ENCODE measurements around the gene ANKS1B.

The ANKS1B gene

GRCh38 chr12:99267038-99267437 is 717.7 kb downstream of the ANKS1B start:
- no peak for TF ChIP-seq CTCF (IDR thresholded peaks at IDR 0.05; ENCODE audit: borderline replicate concordance, control extremely low read depth, extremely low read depth, insufficient read depth, missing control alignments)
- no peak for DNase-seq (ENCODE audit: low spot score)
- in situ Hi-C loops (cut with MboI; ENCODE audit: low sequenced_read_pairs, unreplicated experiment): no loop called here

- DNase-seq (ENCODE audit: low spot score): no peak
- in situ Hi-C loops (cut with MboI; ENCODE audit: low sequenced_read_pairs, unreplicated experiment): no loop called here
Observed at GRCh38 chr12:99265648-99266047, 719.1 kb downstream of the ANKS1B start.

GRCh38 chr12:99261256-99261655 is 723.5 kb downstream of the ANKS1B start:
- in situ Hi-C loops (cut with MboI; ENCODE audit: low sequenced_read_pairs, unreplicated experiment): no loop called here
- DNase-seq (ENCODE audit: low spot score): no peak
- no peak for TF ChIP-seq CTCF (IDR thresholded peaks at IDR 0.05; ENCODE audit: borderline replicate concordance, control extremely low read depth, extremely low read depth, insufficient read depth, missing control alignments)

More at GRCh38 chr12:99265648-99266047, 719.1 kb downstream of the ANKS1B start:
- no peak for TF ChIP-seq CTCF (IDR thresholded peaks at IDR 0.05; ENCODE audit: borderline replicate concordance, control extremely low read depth, extremely low read depth, insufficient read depth, missing control alignments)

- in situ Hi-C loops (cut with MboI; ENCODE audit: low sequenced_read_pairs, unreplicated experiment): no loop called here
- no peak for DNase-seq (ENCODE audit: low spot score)
- no peak for TF ChIP-seq CTCF (IDR thresholded peaks at IDR 0.05; ENCODE audit: borderline replicate concordance, control extremely low read depth, extremely low read depth, insufficient read depth, missing control alignments)
Observed at GRCh38 chr12:99260456-99260996, 724.2 kb downstream of the ANKS1B start.

GRCh38 chr12:99259040-99259934 is 725.4 kb downstream of the ANKS1B start:
- DNase-seq (ENCODE audit: low spot score): no peak
- no peak for TF ChIP-seq CTCF (IDR thresholded peaks at IDR 0.05; ENCODE audit: borderline replicate concordance, control extremely low read depth, extremely low read depth, insufficient read depth, missing control alignments)
- in situ Hi-C loops (cut with MboI; ENCODE audit: low sequenced_read_pairs, unreplicated experiment): no loop called here

GRCh38 chr12:99257672-99258071 is 727.1 kb downstream of the ANKS1B start:
- TF ChIP-seq CTCF (IDR thresholded peaks at IDR 0.05; ENCODE audit: borderline replicate concordance, control extremely low read depth, extremely low read depth, insufficient read depth, missing control alignments): no peak
- in situ Hi-C loops (cut with MboI; ENCODE audit: low sequenced_read_pairs, unreplicated experiment): no loop called here
- DNase-seq (ENCODE audit: low spot score): no peak

Data from GM13976 (cell line).